Uterus (tissue), 4 donors: ENCODE results near the gene NCDN. TPM values are rescaled to one million over a fixed set of nuclear protein-coding genes. Genes with fewer than 3 reads are reported as not detected.

Experiments
- DNase-seq, 2 donors: peaks; one replicate each; pipeline ENCODE4 v3.0.0-alpha.2; 2019 to 2020
- H3K27ac ChIP-seq, 2 donors: fragments of 200-600 bp; sonication (generic); 1 replicate in 1 of 2; 2 replicates in 1 of 2; pipeline ENCODE4 v1.5.1; 2016 to 2018
- H3K27me3 ChIP-seq, 2 donors: fragments of 200-600 bp; sonication (generic); one replicate each; pipeline ENCODE4 v1.5.1; 2018 to 2019; ENCODE audit warnings: control low read depth in 1 of 2
- H3K36me3 ChIP-seq, 2 donors: fragments of 200-600 bp; sonication (generic); one replicate each; pipeline ENCODE4 v1.5.1; 2019; ENCODE audit warnings: control low read depth in 1 of 2
- H3K4me1 ChIP-seq, 2 donors: fragments of 200-600 bp; sonication (generic); one replicate each; pipeline ENCODE4 v1.5.1; 2018 to 2019; ENCODE audit warnings: control low read depth in 1 of 2
- H3K4me3 ChIP-seq, 2 donors: fragments of 200-600 bp; sonication (generic); 1 replicate in 1 of 2; 2 replicates in 1 of 2; pipeline ENCODE4 v1.5.1; 2018 to 2019; ENCODE audit warnings: mild to moderate bottlenecking in 1 of 2
- H3K9me3 ChIP-seq, 2 donors: fragments of 200-600 bp; sonication (generic); one replicate each; pipeline ENCODE4 v1.5.1; 2019; ENCODE audit warnings: control low read depth in 1 of 2
- CTCF ChIP-seq, 4 experiments: fragments of 200-600 bp in 2 of 4; fragments of 450-650 bp in 2 of 4; sonication (generic) in 2 of 4; IDR thresholded peaks; one replicate each; pipeline ENCODE4 v1.5.1; 2016 to 2019; ENCODE audit warnings: antibody characterized with exemption in 4 of 4, mild to moderate bottlenecking in 2 of 4, moderate library complexity in 1 of 4
- POLR2A ChIP-seq, 2 donors: fragments of 450-650 bp; IDR thresholded peaks; one replicate each; pipeline ENCODE4 v1.6.1; 2016; ENCODE audit warnings: antibody characterized with exemption in 2 of 2, mild to moderate bottlenecking in 1 of 2, moderate library complexity in 1 of 2
- intact Hi-C: fragments of 100-400 bp; cut with DNase I; formaldehyde crosslinking; loops from one replicate; pipeline ENCODE4 v1.15.1; 2023; ENCODE audit warnings: low total_unique reads
- total RNA-seq, 4 donors: library from RNA; depleted of rRNA in 3 of 4; stranded (reverse); fragments of >200 nt in 3 of 4; gene quantifications; one replicate each; pipeline versions ENCODE4 v1.1.0 to v1.2.4, GENCODE V29; 2014 to 2023
- donor health status: DM: yes; HTN: yes; CAD: no.

Gene NCDN
- total RNA-seq, 4 donors from 2014 or later: 4.4 to 29.9 (median 17.0) TPM

- no peaks in the 10 kb centered on the region for H3K27me3 ChIP-seq
- H3K4me1 ChIP-seq: peaks cover 0 to 5% of the 10 kb centered on the region in 2 donors
- H3K4me3 ChIP-seq: no peak overlapping the region
- peak overlapping the region; percentile 21 to 57 for H3K27ac ChIP-seq
- DNase-seq: no peak
- H3K36me3 ChIP-seq: no peaks in the 10 kb centered on the region
- TF ChIP-seq CTCF (IDR thresholded peaks at IDR 0.05) (no peak), POLR2A (IDR thresholded peaks at IDR 0.05) (no peak)
- intact Hi-C loops: no loop called here
- H3K9me3 ChIP-seq: no peaks in the 10 kb centered on the region
Observed at GRCh38 chr1:35539073-35539823, 18.4 kb upstream of the NCDN start.

- Histone ChIP-seq H3K36me3 (no peaks in the 10 kb centered on the region), H3K4me3 (no peak overlapping the region), H3K4me1 (peaks cover 0 to 5% of the 10 kb centered on the region in 2 donors), H3K27ac (peak overlapping the region; percentile 21 to 57), H3K27me3 (no peaks in the 10 kb centered on the region), H3K9me3 (no peaks in the 10 kb centered on the region)
- TF ChIP-seq POLR2A (IDR thresholded peaks at IDR 0.05) (no peak), CTCF (IDR thresholded peaks at IDR 0.05) (no peak)
- DNase-seq: no peak
- intact Hi-C loops: no loop called here
Observed at GRCh38 chr1:35539824-35540261, 17.8 kb upstream of the NCDN start.

GRCh38 chr1:35544976-35545375, 12.6 kb upstream of the NCDN start:
- TF ChIP-seq POLR2A (IDR thresholded peaks at IDR 0.05) (no peak), CTCF (IDR thresholded peaks at IDR 0.05) (no peak)
- H3K9me3 ChIP-seq: no peaks in the 10 kb centered on the region
- intact Hi-C loops: no loop called here
- no peaks in the 10 kb centered on the region for H3K27me3 ChIP-seq
- no peaks in the 10 kb centered on the region for H3K36me3 ChIP-seq
- no peak overlapping the region for H3K27ac ChIP-seq
- no peak overlapping the region for H3K4me3 ChIP-seq
- peaks cover 0 to 5% of the 10 kb centered on the region in 2 donors for H3K4me1 ChIP-seq
- no peak for DNase-seq

GRCh38 chr1:35546614-35547013, 11.0 kb upstream of the NCDN start:
- no peaks in the 10 kb centered on the region for H3K36me3 ChIP-seq
- peaks cover 0 to 5% of the 10 kb centered on the region in 2 donors for H3K4me1 ChIP-seq
- H3K27me3 ChIP-seq: no peaks in the 10 kb centered on the region
- no peak for DNase-seq
- no peaks in the 10 kb centered on the region for H3K9me3 ChIP-seq
- intact Hi-C loops: no loop called here
- H3K27ac ChIP-seq: no peak overlapping the region
- TF ChIP-seq CTCF (IDR thresholded peaks at IDR 0.05) (no peak), POLR2A (IDR thresholded peaks at IDR 0.05) (no peak)
- no peak overlapping the region for H3K4me3 ChIP-seq

GRCh38 chr1:35553851-35554250, 3.7 kb upstream of the NCDN start:
- H3K4me1 ChIP-seq: peaks cover 0 to 1% of the 10 kb centered on the region in 2 donors
- no peaks in the 10 kb centered on the region for H3K9me3 ChIP-seq
- H3K27me3 ChIP-seq: no peaks in the 10 kb centered on the region
- H3K4me3 ChIP-seq: no peak overlapping the region
- intact Hi-C loops: no loop called here
- no peak overlapping the region for H3K27ac ChIP-seq
- no peak for DNase-seq
- H3K36me3 ChIP-seq: no peaks in the 10 kb centered on the region
- no peak for TF ChIP-seq CTCF (IDR thresholded peaks at IDR 0.05)
- TF ChIP-seq POLR2A (IDR thresholded peaks at IDR 0.05): no peak
